GM18861 (cell line): Measurements from ENCODE around the gene PSPH.
"Not testable (repeated sequence)": the region's sequence is repeated elsewhere in the genome, so short reads cannot be mapped to it uniquely, and the experiment has no call there.

Experiments
- ATAC-seq: cut with Tn5 transposase; IDR thresholded peaks from one replicate; pipeline ENCODE4 v1.9.1; 2021; ENCODE audit not compliant: unreplicated experiment

Gene PSPH

GRCh38 chr7:56063500-56063881 is 12.2 kb upstream of the PSPH start:
- ATAC-seq = no peak

DNA sequence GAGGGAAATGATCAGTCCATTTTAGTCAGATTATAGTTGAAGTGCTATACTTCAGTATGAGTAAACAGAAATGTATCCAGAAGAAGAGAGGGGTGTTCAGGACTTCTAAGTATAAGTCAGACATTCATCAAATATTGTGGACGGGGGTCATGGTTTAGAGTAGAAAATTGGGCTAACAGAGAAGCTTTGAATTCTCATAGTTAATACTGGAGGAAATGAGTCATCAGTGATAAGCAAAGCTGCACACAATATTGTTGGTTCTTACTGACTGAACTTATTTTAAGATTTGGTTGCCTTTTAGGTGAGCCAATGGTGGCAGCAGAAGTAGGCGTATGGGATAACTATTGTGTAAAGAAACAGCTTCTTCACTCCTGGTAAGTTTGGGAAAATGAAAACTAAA is 11.1 kb upstream of the PSPH start:
- no peak for ATAC-seq

DNA sequence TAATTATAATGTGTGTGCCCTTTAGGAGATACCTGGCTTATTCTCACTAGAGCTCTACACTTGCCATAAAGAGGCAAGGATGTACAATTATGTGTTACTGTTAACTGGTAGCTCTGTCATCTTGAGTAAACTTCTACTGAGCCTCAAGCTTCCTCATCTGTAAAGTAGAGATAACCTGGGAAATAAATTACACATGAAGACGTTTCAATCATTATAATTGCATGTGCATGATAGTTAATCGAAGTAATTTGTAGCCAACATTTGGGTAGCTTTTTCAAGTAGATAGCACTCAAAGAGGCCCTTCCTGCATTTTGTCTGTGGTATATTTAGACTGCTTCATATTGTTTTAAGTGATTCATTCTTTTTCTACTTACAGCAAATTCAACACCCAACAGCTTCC is 2.7 kb upstream of the PSPH start:
- no peak for ATAC-seq

DNA sequence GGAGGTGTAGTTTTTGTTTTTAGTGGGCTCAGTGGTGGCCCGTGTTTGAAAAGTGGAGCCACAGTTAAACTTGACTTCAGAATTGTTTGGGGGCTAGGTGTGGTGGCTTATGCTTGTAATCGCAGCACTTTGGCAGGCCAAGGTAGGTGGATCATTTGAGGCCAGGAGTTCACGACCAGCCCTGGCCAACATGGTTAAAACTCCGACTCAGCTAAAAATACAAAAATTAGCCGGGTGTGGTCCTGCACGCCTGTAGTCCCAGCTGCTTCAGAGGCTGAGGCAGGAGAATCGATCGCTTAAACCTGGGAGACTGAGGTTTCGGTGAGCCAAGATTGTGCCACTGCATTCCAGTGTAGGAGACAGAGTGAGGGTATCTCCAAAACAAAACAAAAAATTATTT is 2.1 kb upstream of the PSPH start:
- no peak for ATAC-seq

DNA sequence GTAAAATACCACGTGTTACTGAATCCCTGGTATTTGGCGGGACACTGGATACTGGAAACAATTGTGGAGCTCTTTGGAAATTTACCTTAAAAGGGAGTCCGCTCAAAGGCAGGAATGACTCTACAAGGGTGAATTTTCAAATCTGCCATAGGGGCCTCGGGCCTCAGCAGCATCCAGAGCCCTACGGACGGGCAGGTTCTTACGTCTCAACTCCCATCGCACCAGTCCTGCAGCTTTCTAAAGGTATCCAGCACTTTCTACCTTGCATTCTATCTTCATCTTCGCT is 248 bp downstream of the PSPH start:
- ATAC-seq = no peak

DNA sequence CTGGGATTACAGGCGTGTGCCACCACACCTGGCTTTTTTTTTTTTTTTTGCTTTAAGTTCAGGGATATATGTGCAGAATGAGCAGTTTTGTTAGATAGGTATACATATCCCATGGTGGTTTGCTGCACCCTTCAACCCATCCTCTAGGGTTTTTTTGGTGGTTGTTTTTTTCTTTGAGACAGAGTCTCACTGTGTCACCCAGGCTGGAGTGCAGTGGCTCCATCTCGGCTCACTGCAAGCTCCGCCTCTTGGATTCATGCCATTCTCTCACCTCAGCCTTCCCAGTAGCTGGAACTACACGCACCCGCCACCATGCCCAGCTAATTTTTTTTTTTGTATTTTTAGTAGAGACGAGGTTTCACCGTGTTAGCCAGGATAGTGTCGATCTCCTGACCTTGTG is 2.5 kb downstream of the PSPH start:
- not testable (repeated sequence) for ATAC-seq

DNA sequence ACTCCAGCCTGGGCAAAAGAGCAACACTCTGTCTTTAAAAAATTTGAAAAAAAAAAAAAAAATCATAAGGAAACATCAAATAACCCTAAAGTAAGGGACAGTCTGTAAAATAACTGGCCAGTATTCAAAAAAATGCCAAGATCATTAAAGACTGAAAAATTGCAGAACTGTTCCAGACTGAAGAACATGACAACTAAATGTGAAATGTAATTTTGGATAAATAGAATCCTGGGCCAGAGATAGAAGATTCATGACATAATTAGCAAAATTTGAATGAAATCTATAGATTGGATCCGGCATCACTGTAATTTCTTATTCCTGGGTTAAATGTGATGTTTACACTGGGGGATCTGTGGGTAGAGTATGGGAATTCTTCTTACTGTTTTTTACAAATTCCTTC is 3.0 kb downstream of the PSPH start:
- no peak for ATAC-seq

DNA sequence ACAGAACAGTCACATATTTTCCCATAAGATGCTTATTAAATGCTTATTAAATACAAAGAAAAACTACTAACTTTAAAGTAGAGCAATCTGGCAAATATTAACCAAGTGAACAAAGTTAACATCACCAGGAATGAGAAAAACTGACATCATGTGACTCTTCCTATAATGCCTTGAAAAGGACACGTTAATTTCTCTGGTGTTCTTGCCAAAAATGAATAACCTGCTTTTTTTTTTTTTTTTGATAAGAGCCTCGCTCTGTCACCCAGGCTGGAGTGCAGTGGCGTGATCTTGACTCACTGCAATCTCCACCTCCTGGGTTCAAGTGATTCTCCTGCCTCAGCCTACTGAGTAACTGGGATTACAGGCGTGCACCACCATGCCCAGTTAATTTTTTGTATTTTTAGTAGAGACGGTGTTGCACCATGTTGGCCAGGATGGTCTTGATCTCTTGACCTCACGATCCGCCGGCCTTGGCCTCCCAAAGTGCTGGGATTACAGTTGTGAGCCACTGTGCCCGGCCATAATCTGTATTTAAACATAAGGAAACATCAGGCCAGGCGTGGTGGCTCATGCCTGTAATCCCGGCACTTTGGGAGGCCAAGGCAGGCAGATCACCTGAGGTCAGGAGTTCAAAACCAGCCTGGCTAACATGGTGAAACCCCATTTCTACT is 3.7 kb downstream of the PSPH start:
- ATAC-seq = not testable (repeated sequence)

DNA sequence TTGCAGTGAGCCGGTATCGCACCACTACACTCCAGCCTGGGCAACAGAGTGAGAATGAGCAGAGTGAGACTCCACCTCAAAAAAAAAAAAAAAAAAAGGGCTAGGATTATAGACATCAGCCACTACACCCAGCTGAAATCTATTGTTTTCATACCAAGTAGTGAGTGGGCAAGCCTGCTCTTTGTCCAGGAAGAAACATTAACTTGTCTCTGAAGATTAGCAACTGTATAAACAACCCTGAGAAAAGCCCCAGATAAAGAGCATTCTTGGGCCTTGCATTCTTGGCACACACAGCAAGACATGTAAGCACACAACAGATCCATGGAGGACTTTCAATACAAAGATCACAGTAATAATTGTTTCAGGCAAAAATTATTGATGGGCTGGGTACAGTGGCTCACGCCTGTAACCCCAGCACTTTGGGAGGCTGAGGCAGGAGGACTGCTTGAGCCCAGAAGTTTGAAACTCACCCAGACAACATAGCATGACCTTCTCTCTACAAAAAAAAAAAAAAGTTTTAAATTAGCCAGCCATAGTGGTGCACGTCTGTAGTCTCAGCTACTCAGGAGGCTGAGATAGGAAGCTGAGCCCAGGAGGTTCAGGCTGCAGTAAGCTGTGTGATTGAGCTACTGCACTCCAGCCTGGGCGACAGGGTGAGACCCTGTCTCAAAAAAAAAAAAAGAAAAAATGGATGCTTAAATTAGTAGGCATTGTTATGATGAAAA is 4.4 kb downstream of the PSPH start:
- ATAC-seq = no peak

GRCh38 chr7:56045758-56046157 is 5.5 kb downstream of the PSPH start:
- not testable (repeated sequence) for ATAC-seq

- ATAC-seq = no peak
Measured at GRCh38 chr7:56040730-56041129, 10.5 kb downstream of the PSPH start.

GRCh38 chr7:56033671-56034432 is 17.4 kb downstream of the PSPH start:
- ATAC-seq = peak; percentile 94

- not testable (repeated sequence) for ATAC-seq
Measured at GRCh38 chr7:56032578-56032977, 18.7 kb downstream of the PSPH start.

GRCh38 chr7:56031556-56031955 is 19.7 kb downstream of the PSPH start:
- ATAC-seq = not testable (repeated sequence)

- no peak for ATAC-seq
Measured at GRCh38 chr7:56030340-56030739, 20.9 kb downstream of the PSPH start.

DNA sequence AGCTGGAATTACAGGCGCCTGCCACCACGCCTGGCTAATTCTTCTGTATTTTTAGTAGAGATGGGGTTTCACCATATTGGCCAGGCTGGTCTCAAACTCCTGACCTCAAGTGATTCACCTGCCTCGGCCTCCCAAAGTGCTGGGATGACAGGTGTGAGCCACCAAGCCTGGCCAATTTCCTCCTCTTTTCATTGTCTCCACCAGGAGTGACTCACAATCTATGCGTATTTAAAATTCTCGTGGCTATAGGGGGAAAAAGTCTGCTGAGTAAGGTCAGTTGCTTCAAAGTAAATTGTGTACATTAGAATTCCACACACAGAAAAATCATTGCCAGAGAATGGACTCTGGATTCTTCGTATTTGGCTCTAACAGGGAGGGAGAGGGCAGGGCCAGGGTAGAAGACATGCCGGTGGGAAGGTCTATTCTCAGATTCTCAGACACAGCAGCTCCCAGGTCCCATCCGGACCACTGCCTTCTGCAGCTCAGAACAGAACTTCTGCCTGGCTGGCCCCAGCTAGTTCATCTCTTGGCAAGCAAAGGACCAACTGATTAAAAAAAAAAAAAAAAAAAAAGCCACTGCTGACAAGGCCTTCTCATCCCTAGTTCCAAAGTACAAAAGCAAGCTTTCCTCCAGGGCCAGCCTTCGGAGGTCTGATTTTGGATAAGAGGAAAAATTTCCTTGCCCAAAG is 22.2 kb downstream of the PSPH start:
- ATAC-seq = no peak

DNA sequence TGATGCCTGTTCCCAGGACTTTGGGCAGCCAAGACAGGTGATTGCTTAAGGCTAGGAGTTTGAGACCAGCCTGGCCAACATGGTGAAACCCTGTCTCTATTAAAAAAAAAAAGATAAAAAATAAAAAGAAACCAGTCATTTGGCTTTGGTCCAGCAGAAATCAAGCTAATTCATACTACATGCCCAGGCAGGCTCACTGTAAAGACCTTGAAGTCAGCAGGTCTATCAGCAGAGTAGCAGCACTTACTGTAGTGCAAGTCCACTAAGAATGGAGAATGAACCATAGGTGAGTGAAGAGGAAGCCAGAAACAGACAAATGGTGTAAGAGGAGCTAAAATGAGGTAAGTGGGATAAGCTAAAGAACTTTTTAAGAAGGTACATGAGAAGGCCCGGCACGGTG is 24.7 kb downstream of the PSPH start:
- ATAC-seq = no peak

DNA sequence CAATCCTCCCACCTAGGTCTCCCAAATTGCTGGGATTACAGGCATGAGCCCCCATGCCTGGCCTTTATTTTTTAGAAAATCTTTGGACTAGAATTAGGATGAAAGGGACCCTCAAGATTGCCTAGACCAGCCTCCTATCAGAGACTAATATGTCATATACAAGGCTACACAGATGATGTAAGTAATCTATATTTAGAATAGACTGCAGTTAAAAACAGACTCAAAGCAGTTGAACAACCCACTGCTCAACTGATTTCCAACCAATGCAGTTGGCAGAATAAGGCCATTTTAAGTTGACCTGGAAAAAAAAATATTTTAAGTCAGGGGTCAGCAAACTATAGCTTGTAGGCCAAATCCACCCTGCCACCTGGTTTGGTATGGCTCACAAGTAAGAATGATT is 27.7 kb downstream of the PSPH start:
- ATAC-seq = no peak

DNA sequence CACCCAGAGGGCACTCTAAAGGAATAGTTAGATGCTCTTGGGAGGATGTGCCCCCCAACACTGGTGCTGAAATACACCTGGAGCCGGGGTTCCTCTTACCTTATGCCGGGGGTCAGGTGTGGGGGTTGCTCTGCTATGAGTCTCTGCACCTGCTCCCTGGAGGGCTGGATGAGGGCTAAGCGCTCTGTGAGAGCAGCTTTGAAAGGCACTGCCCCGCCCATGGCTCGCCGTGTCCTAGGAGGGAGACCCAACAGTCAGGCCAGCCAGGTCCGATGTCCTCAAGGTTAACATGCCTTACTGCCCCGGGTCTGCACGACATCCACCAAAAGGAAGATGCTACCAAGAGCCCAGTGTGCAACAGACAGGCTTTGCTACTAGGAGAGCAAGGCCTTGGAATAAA is 31.7 kb downstream of the PSPH start:
- ATAC-seq = no peak

DNA sequence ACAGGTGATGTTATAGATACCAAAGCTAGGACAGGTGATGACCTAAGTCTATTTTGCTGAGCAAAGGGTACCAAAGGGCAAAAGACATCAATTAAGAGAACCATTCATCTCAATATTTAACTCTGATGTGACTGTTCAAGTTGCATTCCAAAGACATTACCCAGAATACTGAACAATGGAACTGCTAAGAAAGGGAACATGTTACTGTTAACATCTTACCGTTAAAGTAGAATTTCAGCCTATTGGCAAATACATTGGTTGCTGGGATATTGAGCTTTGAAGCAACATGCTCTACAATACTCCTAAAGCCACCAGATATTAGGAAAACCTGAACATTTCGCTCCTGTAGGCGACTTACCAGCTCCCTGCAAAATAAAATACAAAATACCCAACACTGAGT is 34.2 kb downstream of the PSPH start:
- not testable (repeated sequence) for ATAC-seq

GRCh38 chr7:56009695-56010094 is 41.5 kb downstream of the PSPH start:
- ATAC-seq = no peak

DNA sequence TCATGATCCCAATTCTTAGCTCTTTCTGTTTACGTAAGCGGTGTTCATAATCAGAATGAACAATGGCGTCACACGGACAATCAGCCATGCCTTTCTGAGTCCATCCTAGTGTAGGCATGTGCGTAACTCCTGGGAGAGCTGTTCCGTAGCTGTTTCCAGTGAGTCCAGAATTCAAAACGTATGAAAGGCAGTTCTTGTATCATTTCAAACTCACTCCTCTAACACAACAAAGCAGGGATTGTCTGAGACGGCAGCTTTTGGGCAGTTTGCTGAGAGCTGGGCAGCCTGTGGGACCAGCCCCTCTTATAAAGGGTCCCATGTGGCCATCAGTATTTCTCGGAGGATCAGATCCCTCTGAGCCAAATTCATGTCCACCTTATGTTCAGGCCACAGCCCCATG is 43.4 kb downstream of the PSPH start:
- ATAC-seq = no peak
